H9 (cell line): ENCODE results near the gene NUDT8. TPM values are rescaled to one million over a fixed set of nuclear protein-coding genes. Genes with fewer than 3 reads are reported as not detected.

ENCODE experiments used
- DNase-seq: peaks from one replicate; pipeline ENCODE4 v3.0.0-alpha.2; 2017
- H2AFZ ChIP-seq: one replicate; pipeline ENCODE4 v1.6.1; 2013; ENCODE audit warnings: mild to moderate bottlenecking, low read length, control low read depth, moderate library complexity
- H2AK5ac ChIP-seq: 2 replicates; pipeline ENCODE4 v1.6.1; 2013; ENCODE audit warnings: low read length, control low read depth, mixed read lengths; ENCODE audit not compliant: insufficient read length
- H2BK120ac ChIP-seq: one replicate; pipeline ENCODE4 v1.6.1; 2013; ENCODE audit warnings: low read depth, mild to moderate bottlenecking, low read length, control low read depth, inconsistent platforms; ENCODE audit not compliant: poor library complexity, severe bottlenecking
- H2BK12ac ChIP-seq: 2 replicates; pipeline ENCODE4 v1.6.1; 2013; ENCODE audit warnings: low read length, control low read depth, mixed read lengths, low read depth; ENCODE audit not compliant: insufficient read length
- H2BK15ac ChIP-seq: 2 replicates; pipeline ENCODE4 v1.6.1; 2013; ENCODE audit warnings: low read depth, low read length, control low read depth
- H2BK20ac ChIP-seq: one replicate; pipeline ENCODE4 v1.6.1; 2013; ENCODE audit warnings: low read depth, mild to moderate bottlenecking, low read length, control low read depth, inconsistent platforms; ENCODE audit not compliant: poor library complexity, severe bottlenecking
- H2BK5ac ChIP-seq: 2 replicates; pipeline ENCODE4 v1.6.1; 2013; ENCODE audit warnings: low read length, control low read depth, mixed read lengths; ENCODE audit not compliant: insufficient read length
- H3K14ac ChIP-seq: 2 replicates; pipeline ENCODE4 v1.6.1; 2013; ENCODE audit warnings: low read length, control low read depth; ENCODE audit not compliant: insufficient read depth
- H3K18ac ChIP-seq: 2 replicates; pipeline ENCODE4 v1.6.1; 2013; ENCODE audit warnings: low read depth, mild to moderate bottlenecking, mixed read lengths, low read length, control low read depth; ENCODE audit not compliant: insufficient read length
- H3K23ac ChIP-seq: 2 replicates; pipeline ENCODE4 v1.6.1; 2013; ENCODE audit warnings: low read length, control low read depth, mixed read lengths, low read depth; ENCODE audit not compliant: insufficient read length
- H3K23me2 ChIP-seq: 2 replicates; pipeline ENCODE4 v1.6.1; 2013; ENCODE audit warnings: low read depth, mild to moderate bottlenecking, mixed read lengths, low read length, control low read depth; ENCODE audit not compliant: insufficient read length, poor library complexity, severe bottlenecking
- H3K27ac ChIP-seq: 2 replicates; pipeline ENCODE4 v1.5.1; 2013; ENCODE audit warnings: low read length, control low read depth, mixed read lengths, low read depth; ENCODE audit not compliant: insufficient read length
- H3K27me3 ChIP-seq: 2 replicates; pipeline ENCODE4 v1.6.1; 2013; ENCODE audit warnings: low read length, control low read depth, inconsistent platforms; ENCODE audit not compliant: insufficient read depth
- H3K4ac ChIP-seq: 2 replicates; pipeline ENCODE4 v1.6.1; 2013; ENCODE audit warnings: low read depth, mild to moderate bottlenecking, control low read depth, inconsistent platforms, low read length, moderate library complexity
- H3K4me1 ChIP-seq: 2 replicates; pipeline ENCODE4 v1.6.1; 2013; ENCODE audit warnings: low read length, control low read depth, inconsistent platforms; ENCODE audit not compliant: insufficient read depth
- H3K4me2 ChIP-seq: 2 replicates; pipeline ENCODE4 v1.6.1; 2013; ENCODE audit warnings: low read length, control low read depth, mixed read lengths; ENCODE audit not compliant: insufficient read length, insufficient read depth
- H3K56ac ChIP-seq: 2 replicates; pipeline ENCODE4 v1.6.1; 2013; ENCODE audit warnings: low read depth, mild to moderate bottlenecking, mixed read lengths, low read length, control low read depth; ENCODE audit not compliant: insufficient read length
- H3K79me1 ChIP-seq: 2 replicates; pipeline ENCODE4 v1.6.1; 2013; ENCODE audit warnings: low read depth, mild to moderate bottlenecking, moderate library complexity, low read length, control low read depth, inconsistent platforms; ENCODE audit not compliant: insufficient read depth, poor library complexity, severe bottlenecking
- H3K79me2 ChIP-seq: 2 replicates; pipeline ENCODE4 v1.6.1; 2013; ENCODE audit warnings: low read length, control low read depth, inconsistent platforms; ENCODE audit not compliant: insufficient read depth
- H3K9ac ChIP-seq: 2 replicates; pipeline ENCODE4 v1.6.1; 2013; ENCODE audit warnings: low read length, control low read depth, mixed read lengths; ENCODE audit not compliant: insufficient read length; ENCODE audit errors: extremely low read depth
- H3K9me3 ChIP-seq: one replicate; pipeline ENCODE4 v1.6.1; 2013; ENCODE audit warnings: low read depth, low read length, inconsistent platforms; ENCODE audit not compliant: control insufficient read depth
- H3T11ph ChIP-seq: one replicate; pipeline ENCODE4 v1.6.1; 2013; ENCODE audit warnings: mild to moderate bottlenecking, low read length, control low read depth, inconsistent platforms
- H4K20me1 ChIP-seq: one replicate; pipeline ENCODE4 v1.6.1; 2013; ENCODE audit not compliant: control insufficient read depth, insufficient read length, insufficient read depth
- H4K5ac ChIP-seq: 2 replicates; pipeline ENCODE4 v1.6.1; 2013; ENCODE audit warnings: low read depth, mild to moderate bottlenecking, mixed read lengths, low read length, control low read depth; ENCODE audit not compliant: insufficient read length
- H4K8ac ChIP-seq: replicated peaks from 2 replicates; pipeline ENCODE4 v1.6.1; 2013; ENCODE audit warnings: low read length, control low read depth, mixed read lengths, low read depth; ENCODE audit not compliant: insufficient read length
- H4K91ac ChIP-seq: 2 replicates; pipeline ENCODE4 v1.6.1; 2013; ENCODE audit warnings: low read depth, mild to moderate bottlenecking, moderate library complexity, mixed read lengths, low read length, control low read depth; ENCODE audit not compliant: insufficient read length
- H3K27ac Mint-ChIP-seq, 3 experiments: 2 replicates in 2 of 3; 3 replicates in 1 of 3; pipeline ENCODE4 v1.8.0; 2020 to 2021; ENCODE audit warnings: mixed read lengths in 3 of 3, mild to moderate bottlenecking in 1 of 3, moderate library complexity in 1 of 3
- H3K27me3 Mint-ChIP-seq: 2 replicates; pipeline ENCODE4 v1.8.0; 2021; ENCODE audit warnings: low read depth, mild to moderate bottlenecking, moderate library complexity, mixed read lengths
- H3K36me3 Mint-ChIP-seq, 3 experiments: 2 replicates in 2 of 3; 3 replicates in 1 of 3; pipeline ENCODE4 v1.8.0; 2020 to 2021; ENCODE audit warnings: low read depth in 3 of 3, mixed read lengths in 3 of 3; ENCODE audit not compliant: insufficient read depth in 1 of 3
- H3K4me1 Mint-ChIP-seq, 2 experiments: 2 replicates each; pipeline ENCODE4 v1.8.0; 2020; ENCODE audit warnings: mixed read lengths in 2 of 2
- H3K4me3 Mint-ChIP-seq, 2 experiments: 2 replicates in 1 of 2; 3 replicates in 1 of 2; pipeline ENCODE4 v1.8.0; 2020 to 2021; ENCODE audit warnings: mild to moderate bottlenecking in 2 of 2, mixed read lengths in 2 of 2, moderate library complexity in 1 of 2
- H3K9me3 Mint-ChIP-seq, 2 experiments: 2 replicates in 1 of 2; 3 replicates in 1 of 2; pipeline ENCODE4 v1.8.0; 2020; ENCODE audit warnings: mild to moderate bottlenecking in 2 of 2, mixed read lengths in 2 of 2, moderate library complexity in 1 of 2
- WGBS: extraction: QIAGEN DNeasy Blood & Tissue Kit; methylation state at CpG from one replicate; pipeline ENCODE4 v1.1.7; 2013; ENCODE audit warnings: missing lambda C conversion rate, low lambda C conversion rate, mixed read lengths; ENCODE audit not compliant: insufficient read length; ENCODE audit errors: extremely low coverage; 5-methylcytosine and 5-hydroxymethylcytosine counted together
- total RNA-seq: library from RNA; stranded (reverse); gene quantifications from 2 replicates; pipeline ENCODE4 v1.2.1, GENCODE V29; 2021
- TF ChIP-seq, protein P1 (sequence below): fragments of 200-600 bp; sonication (generic); conservative IDR thresholded peaks from 3 replicates; pipeline ENCODE4 v1.8.0; 2021; ENCODE audit warnings: antibody characterized with exemption, mild to moderate bottlenecking

Gene NUDT8
- total RNA-seq, 1 experiment from 2014 or later = 6.5 TPM

DNA sequence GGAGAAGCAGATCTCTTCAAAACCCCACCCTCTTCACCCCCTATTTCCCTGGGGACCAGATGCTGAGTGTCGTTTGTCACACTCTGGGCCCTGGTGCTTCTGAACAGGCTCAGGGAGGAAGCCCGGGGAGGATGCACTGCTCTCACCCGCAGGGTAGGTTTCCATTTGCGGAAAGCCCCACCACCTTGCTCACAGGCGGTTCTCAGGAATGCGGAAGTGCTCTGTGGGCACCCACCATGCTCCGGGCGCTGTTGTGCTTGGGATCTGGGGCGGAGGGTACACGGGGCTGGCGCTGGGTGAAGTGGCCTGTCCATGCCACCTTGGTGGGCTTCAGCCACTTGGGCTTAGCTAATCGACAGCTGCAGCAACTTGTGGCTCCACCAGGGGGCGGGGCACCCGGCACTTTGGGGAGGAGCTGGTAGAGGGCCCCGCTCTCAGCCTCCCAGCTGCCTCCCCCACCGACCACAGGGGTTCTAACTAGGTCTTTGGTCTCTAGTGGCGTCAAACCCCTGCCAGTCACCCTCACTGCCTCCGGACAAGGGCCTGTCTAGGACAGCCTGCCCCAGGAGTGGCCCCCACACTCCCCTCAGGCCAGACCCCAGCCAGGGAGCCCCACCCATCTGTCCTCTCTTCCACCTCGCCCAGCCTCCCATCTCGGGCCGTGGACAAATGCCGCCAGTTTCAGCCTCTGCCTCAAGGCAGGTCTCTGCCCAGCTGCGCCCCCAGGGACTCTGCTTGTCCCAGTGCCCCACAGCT, 15.6 kb downstream of the NUDT8 start:
- Histone ChIP-seq H3T11ph (no peak overlapping the region), H3K4ac (no peak overlapping the region), H3K9me3 (no peaks in the 10 kb centered on the region), H3K4me2 (peak overlapping the region; percentile 11), H2AK5ac (no peak overlapping the region), H3K79me1 (no peaks in the 10 kb centered on the region), H2BK15ac (no peak overlapping the region), H2BK20ac (no peak overlapping the region), H3K14ac (no peak overlapping the region), H4K8ac (no peak overlapping the region), H3K23ac (no peak overlapping the region), H2BK120ac (no peak overlapping the region), H3K79me2 (no peaks in the 10 kb centered on the region), H2BK5ac (no peak overlapping the region), H3K4me1 (peaks cover 7% of the 10 kb centered on the region; the same call in 1 of the 2 replicates), H3K9ac (no peak overlapping the region), H2BK12ac (no peak overlapping the region), H4K5ac (no peak overlapping the region), H3K23me2 (no peaks in the 10 kb centered on the region), H3K18ac (no peak overlapping the region), H4K91ac (no peak overlapping the region), H3K56ac (no peak overlapping the region), H3K27me3 (peaks cover 3% of the 10 kb centered on the region; the same call in 1 of the 2 replicates), H4K20me1 (no peaks in the 10 kb centered on the region), H3K27ac (no peak overlapping the region), H2AFZ (no peak overlapping the region)
- TF ChIP-seq, protein P1, sequence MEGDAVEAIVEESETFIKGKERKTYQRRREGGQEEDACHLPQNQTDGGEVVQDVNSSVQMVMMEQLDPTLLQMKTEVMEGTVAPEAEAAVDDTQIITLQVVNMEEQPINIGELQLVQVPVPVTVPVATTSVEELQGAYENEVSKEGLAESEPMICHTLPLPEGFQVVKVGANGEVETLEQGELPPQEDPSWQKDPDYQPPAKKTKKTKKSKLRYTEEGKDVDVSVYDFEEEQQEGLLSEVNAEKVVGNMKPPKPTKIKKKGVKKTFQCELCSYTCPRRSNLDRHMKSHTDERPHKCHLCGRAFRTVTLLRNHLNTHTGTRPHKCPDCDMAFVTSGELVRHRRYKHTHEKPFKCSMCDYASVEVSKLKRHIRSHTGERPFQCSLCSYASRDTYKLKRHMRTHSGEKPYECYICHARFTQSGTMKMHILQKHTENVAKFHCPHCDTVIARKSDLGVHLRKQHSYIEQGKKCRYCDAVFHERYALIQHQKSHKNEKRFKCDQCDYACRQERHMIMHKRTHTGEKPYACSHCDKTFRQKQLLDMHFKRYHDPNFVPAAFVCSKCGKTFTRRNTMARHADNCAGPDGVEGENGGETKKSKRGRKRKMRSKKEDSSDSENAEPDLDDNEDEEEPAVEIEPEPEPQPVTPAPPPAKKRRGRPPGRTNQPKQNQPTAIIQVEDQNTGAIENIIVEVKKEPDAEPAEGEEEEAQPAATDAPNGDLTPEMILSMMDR = peak; percentile 84
- peaks cover 27% of the 10 kb centered on the region for H3K27me3 Mint-ChIP-seq
- peak; percentile 86 for DNase-seq
- H3K4me1 Mint-ChIP-seq = peaks cover 35 to 42% of the 10 kb centered on the region in 2 experiments
- H3K4me3 Mint-ChIP-seq = peak overlapping the region in 1 of 2 experiments; percentile 34; a peak in 2 of 5 replicates
- peaks cover 12 to 31% (median 26%) of the 10 kb centered on the region in 3 experiments for H3K36me3 Mint-ChIP-seq
- WGBS = no CpG with 5 or more reads among the region's 23 CpGs
- H3K9me3 Mint-ChIP-seq = peaks cover 0 to 2% of the 10 kb centered on the region in 2 experiments; a peak in 2 of 5 replicates
- peak overlapping the region in 1 of 3 experiments; percentile 15; a peak in 1 of 7 replicates for H3K27ac Mint-ChIP-seq
